DOHH2 (cell line): ENCODE results near the gene EEF1A1.

Experiments used
- H3F3A ChIP-seq: fragments of 200-600 bp; sonication (generic), shearing (Covaris generic); 2 replicates; pipeline ENCODE4 v1.6.0; 2016; ENCODE audit warnings: antibody characterized with exemption, mild to moderate bottlenecking; ENCODE audit not compliant: control insufficient read depth, insufficient read depth
- H3K27ac ChIP-seq: fragments of 200-600 bp; sonication (generic); 2 replicates; pipeline ENCODE4 v1.5.1; 2014; ENCODE audit warnings: low read depth, mild to moderate bottlenecking, low read length, moderate library complexity
- H3K27me3 ChIP-seq: fragments of 200-600 bp; sonication (generic); 2 replicates; pipeline ENCODE4 v1.6.1; 2014; ENCODE audit warnings: mild to moderate bottlenecking, low read length, mixed read lengths; ENCODE audit not compliant: control insufficient read depth
- H3K36me3 ChIP-seq: fragments of 200-600 bp; sonication (generic); 2 replicates; pipeline ENCODE4 v1.6.1; 2014; ENCODE audit warnings: mild to moderate bottlenecking, low read length, moderate library complexity, mixed read lengths; ENCODE audit not compliant: control insufficient read depth
- H3K4me1 ChIP-seq: fragments of 200-600 bp; sonication (generic); 2 replicates; pipeline ENCODE4 v1.6.1; 2014; ENCODE audit warnings: mild to moderate bottlenecking, low read length, mixed read lengths; ENCODE audit not compliant: control insufficient read depth
- H3K4me2 ChIP-seq: fragments of 200-600 bp; sonication (generic); 2 replicates; pipeline ENCODE4 v1.6.0; 2014; ENCODE audit warnings: mild to moderate bottlenecking, low read length, moderate library complexity
- H3K4me3 ChIP-seq: fragments of 200-600 bp; sonication (generic); 2 replicates; pipeline ENCODE4 v1.5.1; 2014; ENCODE audit warnings: mild to moderate bottlenecking, low read length, mixed read lengths
- H3K79me2 ChIP-seq: fragments of 200-600 bp; sonication (generic); 2 replicates; pipeline ENCODE4 v1.6.1; 2014; ENCODE audit warnings: mild to moderate bottlenecking, low read length, mixed read lengths; ENCODE audit not compliant: control insufficient read depth
- H3K9me2 ChIP-seq: fragments of 200-600 bp; sonication (generic); replicated peaks from 2 replicates; pipeline ENCODE4 v1.6.1; 2014; ENCODE audit warnings: mild to moderate bottlenecking, low read length, mixed read lengths; ENCODE audit not compliant: control insufficient read depth
- H3K9me3 ChIP-seq: fragments of 200-600 bp; sonication (generic); 2 replicates; pipeline ENCODE4 v1.6.1; 2014; ENCODE audit warnings: antibody characterized with exemption, low read length, mixed read lengths; ENCODE audit not compliant: control insufficient read depth, insufficient read depth
- H4K20me1 ChIP-seq: fragments of 200-600 bp; sonication (generic); 2 replicates; pipeline ENCODE4 v1.6.0; 2014; ENCODE audit warnings: low read depth, mild to moderate bottlenecking, antibody characterized with exemption, low read length, moderate library complexity; ENCODE audit not compliant: control insufficient read depth, insufficient read depth
- CTCF ChIP-seq: fragments of 200-600 bp; sonication (generic); IDR thresholded peaks from one replicate; pipeline ENCODE4 v1.5.1; 2014; ENCODE audit warnings: antibody characterized with exemption, mild to moderate bottlenecking, low read depth, low read length; ENCODE audit not compliant: poor library complexity, severe bottlenecking
- EZH2phosphoT487 ChIP-seq: fragments of 200-600 bp; sonication (generic); IDR thresholded peaks from 2 replicates; pipeline ENCODE4 v1.6.1; 2017; ENCODE audit warnings: borderline replicate concordance, mild to moderate bottlenecking, antibody characterized with exemption, low read length, moderate library complexity, mixed read lengths

Gene EEF1A1

GRCh38 chr6:73476723-73477122, 44.1 kb downstream of the EEF1A1 start:
- H3K36me3 ChIP-seq: peaks cover 85% of the 10 kb centered on the region
- H4K20me1 ChIP-seq: no peaks in the 10 kb centered on the region
- H3K4me3 ChIP-seq: no peak overlapping the region
- H3F3A ChIP-seq: peaks cover 1% of the 10 kb centered on the region
- peaks cover 9% of the 10 kb centered on the region for H3K4me1 ChIP-seq
- H3K9me2 ChIP-seq: no peaks in the 10 kb centered on the region
- TF ChIP-seq EZH2phosphoT487 (no peak), CTCF (no peak)
- H3K27ac ChIP-seq: no peak overlapping the region
- no peak overlapping the region for H3K4me2 ChIP-seq
- no peaks in the 10 kb centered on the region for H3K27me3 ChIP-seq
- peaks cover 23% of the 10 kb centered on the region for H3K79me2 ChIP-seq
- H3K9me3 ChIP-seq: no peaks in the 10 kb centered on the region

GRCh38 chr6:73471686-73472290, 49.0 kb downstream of the EEF1A1 start:
- peaks cover 38% of the 10 kb centered on the region for H3K4me1 ChIP-seq
- H3K4me3 ChIP-seq: peak overlapping the region; percentile 35
- TF ChIP-seq CTCF (no peak), EZH2phosphoT487 (no peak)
- peaks cover 14% of the 10 kb centered on the region for H3F3A ChIP-seq
- no peaks in the 10 kb centered on the region for H4K20me1 ChIP-seq
- H3K36me3 ChIP-seq: peaks cover 85% of the 10 kb centered on the region
- H3K27me3 ChIP-seq: no peaks in the 10 kb centered on the region
- H3K9me2 ChIP-seq: no peaks in the 10 kb centered on the region
- H3K27ac ChIP-seq: peak overlapping the region; percentile 78
- peak overlapping the region; percentile 48 for H3K4me2 ChIP-seq
- H3K79me2 ChIP-seq: peaks cover 34% of the 10 kb centered on the region
- no peaks in the 10 kb centered on the region for H3K9me3 ChIP-seq
